WTC11 (cell line): ENCODE measurements around the gene WDHD1. TPM values are rescaled to one million over a fixed set of nuclear protein-coding genes. Genes with fewer than 3 reads are reported as not detected.
"Not testable (repeated sequence)": the region's sequence is repeated elsewhere in the genome, so short reads cannot be mapped to it uniquely, and the experiment has no call there.

Experiments
- ATAC-seq: fragments of 200-7000 bp; cut with Tn5 transposase; 2 replicates; pipeline ENCODE4 v1.10.0; 2021; ENCODE audit warnings: mild to moderate bottlenecking, moderate library complexity
- CTCF ChIA-PET: fragments of 300-600 bp; sonication (Branson Sonifier 250); formaldehyde crosslinking; loops from one replicate; lab custom pipeline; 2021; ENCODE audit warnings: antibody characterized with exemption; lab: Charles Lee
- POLR2A ChIA-PET: fragments of 350-600 bp; sonication (Branson Sonifier 250); formaldehyde crosslinking; loops from one replicate; lab custom pipeline; 2021; ENCODE audit warnings: antibody characterized with exemption; lab: Charles Lee
- DNase-seq: peaks from one replicate; pipeline ENCODE4 v3.0.0; 2021; ENCODE audit warnings: low spot score
- H3K27ac Mint-ChIP-seq: 2 replicates; pipeline ENCODE4 v1.8.0; 2021; ENCODE audit warnings: mixed read lengths
- H3K27me3 Mint-ChIP-seq: 2 replicates; pipeline ENCODE4 v1.8.0; 2021; ENCODE audit warnings: low read depth, mild to moderate bottlenecking, moderate library complexity, mixed read lengths
- H3K36me3 Mint-ChIP-seq: 2 replicates; pipeline ENCODE4 v1.8.0; 2021; ENCODE audit warnings: mixed read lengths
- H3K4me1 Mint-ChIP-seq: 2 replicates; pipeline ENCODE4 v1.8.0; 2022; ENCODE audit warnings: mixed read lengths
- H3K4me3 Mint-ChIP-seq: 2 replicates; pipeline ENCODE4 v1.8.0; 2021; ENCODE audit warnings: mild to moderate bottlenecking, moderate library complexity, mixed read lengths
- H3K9me3 Mint-ChIP-seq: 2 replicates; pipeline ENCODE4 v1.8.0; 2021; ENCODE audit warnings: mixed read lengths
- CBFB ChIP-seq: sonication (generic); formaldehyde crosslinking; IDR thresholded peaks from 2 replicates; pipeline ENCODE4 v1.8.1; 2022; ENCODE audit warnings: mild to moderate bottlenecking, low read depth, missing genetic modification reagents
- GRHL2 ChIP-seq: fragments of 250-450 bp; sonication (Bioruptor Pico); IDR thresholded peaks from 2 replicates; pipeline ENCODE4 v1.8.0; 2022; ENCODE audit warnings: mild to moderate bottlenecking, moderate library complexity; ENCODE audit not compliant: insufficient replicate concordance, severe bottlenecking
- HMGA2 ChIP-seq: fragments of 250-450 bp; sonication (Bioruptor Pico); IDR thresholded peaks from 2 replicates; pipeline ENCODE4 v1.4.0; 2021; ENCODE audit warnings: mild to moderate bottlenecking, moderate library complexity
- JUN ChIP-seq: sonication (generic); formaldehyde crosslinking; IDR thresholded peaks from 2 replicates; pipeline ENCODE4 v1.8.0; 2023; ENCODE audit warnings: mild to moderate bottlenecking, missing genetic modification reagents
- KAT7 ChIP-seq: sonication (generic); formaldehyde crosslinking; IDR thresholded peaks from 2 replicates; pipeline ENCODE4 v1.8.1; 2023; ENCODE audit warnings: missing genetic modification reagents, mild to moderate bottlenecking, borderline replicate concordance
- NFATC4 ChIP-seq: fragments of 250-450 bp; sonication (Bioruptor Pico); IDR thresholded peaks from 2 replicates; pipeline ENCODE4 v1.9.0; 2021; ENCODE audit warnings: mild to moderate bottlenecking
- NFYB ChIP-seq: sonication (generic); formaldehyde crosslinking; conservative IDR thresholded peaks from 2 replicates; pipeline ENCODE4 v1.8.0; 2022; ENCODE audit warnings: low read depth, missing genetic modification reagents
- NR3C1 ChIP-seq: sonication (generic); formaldehyde crosslinking; conservative IDR thresholded peaks from 2 replicates; pipeline ENCODE4 v1.8.1; 2023; ENCODE audit warnings: low read depth, mild to moderate bottlenecking, missing genetic modification reagents
- PRRX2 ChIP-seq: fragments of 250-450 bp; sonication (Bioruptor Pico); IDR thresholded peaks from 2 replicates; pipeline ENCODE4 v1.8.0; 2021; ENCODE audit warnings: mild to moderate bottlenecking
- RELA ChIP-seq: sonication (generic); formaldehyde crosslinking; IDR thresholded peaks from 2 replicates; pipeline ENCODE4 v1.8.1; 2022; ENCODE audit warnings: missing genetic modification reagents, mild to moderate bottlenecking, borderline replicate concordance
- ZNF121 ChIP-seq: sonication (generic); formaldehyde crosslinking; IDR thresholded peaks from 2 replicates; pipeline ENCODE4 v1.8.0; 2023; ENCODE audit warnings: missing genetic modification reagents
- ZNF219 ChIP-seq: sonication (generic); formaldehyde crosslinking; IDR thresholded peaks from 2 replicates; pipeline ENCODE4 v1.8.0; 2023; ENCODE audit warnings: missing genetic modification reagents, mild to moderate bottlenecking, borderline replicate concordance
- ZNF232 ChIP-seq: sonication (generic); formaldehyde crosslinking; IDR thresholded peaks from 2 replicates; pipeline ENCODE4 v1.8.0; 2022; ENCODE audit warnings: mild to moderate bottlenecking, missing genetic modification reagents
- total RNA-seq: library from RNA; stranded (reverse); gene quantifications from 3 replicates; pipeline ENCODE4 v1.2.3, GENCODE V29; 2021
- TF ChIP-seq, protein P1 (sequence below): sonication (generic); formaldehyde crosslinking; IDR thresholded peaks from 2 replicates; pipeline ENCODE4 v1.8.1; 2022; ENCODE audit warnings: missing genetic modification reagents, borderline replicate concordance
- TF ChIP-seq, protein P2 (sequence below): sonication (generic); formaldehyde crosslinking; IDR thresholded peaks from 2 replicates; pipeline ENCODE4 v1.8.1; 2023; ENCODE audit warnings: mild to moderate bottlenecking, missing genetic modification reagents, moderate library complexity
- TF ChIP-seq, protein P3 (sequence below): fragments of 250-450 bp; sonication (Bioruptor Pico); IDR thresholded peaks from 2 replicates; pipeline ENCODE4 v1.8.0; 2021; ENCODE audit warnings: mild to moderate bottlenecking
- TF ChIP-seq, protein P4 (sequence below): fragments of 250-450 bp; sonication (Bioruptor Pico); IDR thresholded peaks from 2 replicates; pipeline ENCODE4 v2.1.2; 2022; ENCODE audit warnings: mild to moderate bottlenecking, moderate library complexity

The WDHD1 gene
- total RNA-seq, 1 experiment from 2014 or later, result 76.1 TPM

DNA sequence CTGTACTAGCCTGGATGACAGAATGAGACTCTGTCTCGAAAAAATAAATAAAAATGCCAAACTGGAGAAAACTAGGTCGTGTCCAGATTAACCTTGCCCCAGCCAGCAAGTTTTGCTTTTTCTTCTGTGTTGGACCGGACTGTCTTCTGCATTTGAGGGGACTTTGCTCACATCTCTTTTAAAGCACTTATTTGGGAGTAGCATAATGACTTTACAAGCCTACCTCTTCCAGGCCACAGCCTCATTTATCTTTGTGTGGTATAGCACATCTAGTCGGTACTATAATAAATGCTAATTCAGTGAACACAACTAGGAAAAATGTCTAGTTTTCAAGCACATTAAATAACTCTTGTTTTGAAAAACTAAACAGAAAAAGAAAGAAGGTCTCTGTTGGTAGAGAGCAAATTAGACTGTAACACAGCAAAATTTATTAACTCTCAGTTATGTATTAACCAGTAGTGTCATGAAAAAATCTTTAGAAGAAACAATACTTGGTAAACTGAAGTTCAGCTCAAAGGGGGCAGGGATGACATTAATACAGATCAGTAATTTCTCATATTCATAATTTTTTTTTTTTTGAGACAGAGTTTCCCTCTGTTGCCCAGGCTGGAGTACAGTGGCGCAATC is 52.0 kb downstream of the WDHD1 start (continued):
- TF ChIP-seq, protein P1, sequence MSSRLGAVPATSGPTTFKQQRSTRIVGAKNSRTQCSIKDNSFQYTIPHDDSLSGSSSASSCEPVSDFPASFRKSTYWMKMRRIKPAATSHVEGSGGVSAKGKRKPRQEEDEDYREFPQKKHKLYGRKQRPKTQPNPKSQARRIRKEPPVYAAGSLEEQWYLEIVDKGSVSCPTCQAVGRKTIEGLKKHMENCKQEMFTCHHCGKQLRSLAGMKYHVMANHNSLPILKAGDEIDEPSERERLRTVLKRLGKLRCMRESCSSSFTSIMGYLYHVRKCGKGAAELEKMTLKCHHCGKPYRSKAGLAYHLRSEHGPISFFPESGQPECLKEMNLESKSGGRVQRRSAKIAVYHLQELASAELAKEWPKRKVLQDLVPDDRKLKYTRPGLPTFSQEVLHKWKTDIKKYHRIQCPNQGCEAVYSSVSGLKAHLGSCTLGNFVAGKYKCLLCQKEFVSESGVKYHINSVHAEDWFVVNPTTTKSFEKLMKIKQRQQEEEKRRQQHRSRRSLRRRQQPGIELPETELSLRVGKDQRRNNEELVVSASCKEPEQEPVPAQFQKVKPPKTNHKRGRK (CRISPR knock-in tag), result no peak
- no peak for TF ChIP-seq JUN (CRISPR knock-in tag)
- no peak for TF ChIP-seq GRHL2 (CRISPR knock-in tag)
- no peak for TF ChIP-seq KAT7 (CRISPR knock-in tag)
- no peak for TF ChIP-seq RELA

DNA sequence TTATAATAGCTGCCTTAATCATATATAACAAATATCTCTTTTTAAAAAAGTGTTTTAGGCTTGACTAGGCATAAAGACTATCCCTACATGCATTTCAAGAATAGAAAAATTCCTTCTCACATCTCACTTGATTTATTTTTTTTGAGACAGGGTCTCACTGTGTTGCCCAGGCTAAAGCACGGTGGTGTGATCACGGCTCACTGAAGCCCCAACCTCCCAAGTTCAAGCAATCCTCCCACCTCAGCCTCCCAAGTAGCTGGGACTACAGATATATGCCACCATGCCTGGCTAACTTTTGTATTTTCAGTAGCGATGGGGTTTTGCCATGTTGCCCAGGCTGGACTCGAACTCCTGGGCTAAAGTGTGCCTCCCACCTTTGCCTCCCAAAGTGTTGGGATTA is 59.4 kb downstream of the WDHD1 start:
- no peak overlapping the region for H3K4me3 Mint-ChIP-seq
- no peak for ATAC-seq
- peaks cover 7% of the 10 kb centered on the region; the same call in 1 of the 2 replicates for H3K9me3 Mint-ChIP-seq
- CTCF ChIA-PET, result no interaction called here
- H3K27me3 Mint-ChIP-seq, result no peaks in the 10 kb centered on the region
- H3K27ac Mint-ChIP-seq, result no peak overlapping the region
- TF ChIP-seq ZNF121, result peak; percentile 88
- TF ChIP-seq NFATC4 (CRISPR knock-in tag), result no peak
- TF ChIP-seq, all 79 proteins: peak for 1
- Mint-ChIP-seq H3K4me1 (no peaks in the 10 kb centered on the region), H3K36me3 (peaks cover 65% of the 10 kb centered on the region)
- POLR2A ChIA-PET, result no interaction called here
- DNase-seq, result no peak

DNA sequence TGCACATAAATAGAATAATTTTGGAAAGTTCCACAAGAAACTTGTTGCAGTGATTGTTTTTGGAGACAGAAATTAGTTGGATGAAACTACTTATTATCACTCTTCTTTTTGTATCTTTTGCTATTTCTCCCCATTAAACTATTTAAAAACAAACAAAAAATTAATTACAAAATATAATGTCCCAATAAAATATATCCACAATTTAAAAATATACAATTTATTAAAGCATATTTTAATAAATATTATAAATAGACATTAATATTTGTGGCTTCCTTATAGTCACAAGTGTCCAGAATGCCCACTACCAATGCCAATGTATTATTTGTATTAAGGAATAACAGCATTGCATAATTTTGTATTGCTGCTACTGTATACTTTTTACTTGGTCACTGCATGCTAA is 71.8 kb downstream of the WDHD1 start:
- Mint-ChIP-seq H3K36me3 (peaks cover 78% of the 10 kb centered on the region), H3K27me3 (no peaks in the 10 kb centered on the region), H3K4me1 (no peaks in the 10 kb centered on the region), H3K9me3 (peaks cover under 1% of the 10 kb centered on the region), H3K4me3 (no peak overlapping the region), H3K27ac (no peak overlapping the region)
- CTCF ChIA-PET, result no interaction called here
- DNase-seq, result no peak
- TF ChIP-seq, protein P2, sequence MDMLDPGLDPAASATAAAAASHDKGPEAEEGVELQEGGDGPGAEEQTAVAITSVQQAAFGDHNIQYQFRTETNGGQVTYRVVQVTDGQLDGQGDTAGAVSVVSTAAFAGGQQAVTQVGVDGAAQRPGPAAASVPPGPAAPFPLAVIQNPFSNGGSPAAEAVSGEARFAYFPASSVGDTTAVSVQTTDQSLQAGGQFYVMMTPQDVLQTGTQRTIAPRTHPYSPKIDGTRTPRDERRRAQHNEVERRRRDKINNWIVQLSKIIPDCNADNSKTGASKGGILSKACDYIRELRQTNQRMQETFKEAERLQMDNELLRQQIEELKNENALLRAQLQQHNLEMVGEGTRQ (CRISPR knock-in tag), result no peak
- TF ChIP-seq HMGA2, result peak; percentile 91
- no peak for TF ChIP-seq NFYB
- ATAC-seq, result no peak
- POLR2A ChIA-PET, result no interaction called here

DNA sequence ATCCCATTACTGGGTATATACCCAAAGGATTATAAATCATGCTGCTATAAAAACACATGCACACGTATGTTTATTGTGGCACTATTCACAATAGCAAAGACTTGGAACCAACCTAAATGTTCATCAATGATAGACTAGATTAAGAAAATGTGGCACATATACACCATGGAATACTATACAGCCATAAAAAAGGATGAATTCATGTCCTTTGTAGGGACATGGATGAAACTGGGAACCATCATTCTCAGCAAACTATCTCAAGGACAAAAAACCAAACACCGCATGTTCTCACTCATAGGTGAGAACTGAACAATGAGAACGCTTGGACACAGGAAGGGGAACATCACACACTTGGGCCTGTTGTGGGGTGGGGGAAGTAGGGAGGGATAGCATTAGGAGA is 73.3 kb downstream of the WDHD1 start:
- H3K27ac Mint-ChIP-seq, H3K27me3 Mint-ChIP-seq, H3K4me1 Mint-ChIP-seq, POLR2A ChIA-PET, DNase-seq, ATAC-seq, H3K4me3 Mint-ChIP-seq: not testable (repeated sequence)
- CTCF ChIA-PET, result interaction anchor here (1.4 kb wide), 1 partner anchor 98 kb away, joined by 3 read pairs; the partner anchor contains the start of gene MAPK1IP1L
- peaks cover 15% of the 10 kb centered on the region for H3K9me3 Mint-ChIP-seq
- H3K36me3 Mint-ChIP-seq, result peaks cover 84% of the 10 kb centered on the region

DNA sequence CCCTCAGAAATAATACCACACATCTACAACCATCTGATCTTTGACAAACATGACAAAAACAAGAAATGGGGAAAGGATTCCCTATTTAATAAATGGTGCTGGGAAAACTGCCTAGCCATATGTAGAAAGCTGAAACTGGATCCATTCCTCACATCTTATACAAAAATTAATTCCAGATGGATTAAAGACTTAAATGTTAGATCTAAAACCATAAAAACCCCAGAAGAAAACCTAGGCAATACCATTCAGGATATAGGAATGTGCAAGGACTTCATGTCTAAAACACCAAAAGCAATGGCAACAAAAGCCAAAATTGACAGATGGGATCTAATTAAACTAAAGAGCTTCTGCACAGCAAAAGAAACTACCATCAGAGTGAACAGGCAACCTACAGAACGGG is 74.1 kb downstream of the WDHD1 start:
- H3K27me3 Mint-ChIP-seq, DNase-seq, CTCF ChIA-PET, POLR2A ChIA-PET, H3K4me1 Mint-ChIP-seq, H3K27ac Mint-ChIP-seq, ATAC-seq, H3K4me3 Mint-ChIP-seq: not testable (repeated sequence)
- peaks cover 15% of the 10 kb centered on the region for H3K9me3 Mint-ChIP-seq
- H3K36me3 Mint-ChIP-seq, result peaks cover 85% of the 10 kb centered on the region

DNA sequence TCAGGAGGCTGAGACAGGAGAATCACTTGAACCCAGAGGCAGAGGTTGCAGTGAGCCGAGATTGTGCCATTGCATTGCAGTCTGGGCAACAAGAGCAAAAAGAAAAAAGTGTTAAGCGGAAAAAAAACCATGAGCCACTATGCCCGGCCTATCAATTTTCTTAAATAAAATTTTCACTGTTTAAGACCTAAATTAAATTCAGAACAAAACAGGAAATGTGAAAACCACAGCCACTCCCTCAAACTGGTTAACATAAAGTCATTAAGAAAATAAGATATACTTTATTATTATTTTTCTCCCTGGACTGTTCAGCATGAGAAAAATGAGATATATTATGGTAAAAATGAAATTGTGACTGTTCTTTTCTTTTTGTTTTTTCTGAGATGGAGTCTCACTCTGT is 79.7 kb downstream of the WDHD1 start:
- no peak for DNase-seq
- Mint-ChIP-seq H3K36me3 (peaks cover 74% of the 10 kb centered on the region), H3K9me3 (peaks cover 15% of the 10 kb centered on the region), H3K4me3 (no peak overlapping the region), H3K27ac (no peak overlapping the region), H3K27me3 (no peaks in the 10 kb centered on the region; the same call in 1 of the 2 replicates), H3K4me1 (peaks cover 17% of the 10 kb centered on the region)
- ChIA-PET POLR2A (no interaction called here), CTCF (no interaction called here)
- ATAC-seq, result no peak
- TF ChIP-seq, protein P3, sequence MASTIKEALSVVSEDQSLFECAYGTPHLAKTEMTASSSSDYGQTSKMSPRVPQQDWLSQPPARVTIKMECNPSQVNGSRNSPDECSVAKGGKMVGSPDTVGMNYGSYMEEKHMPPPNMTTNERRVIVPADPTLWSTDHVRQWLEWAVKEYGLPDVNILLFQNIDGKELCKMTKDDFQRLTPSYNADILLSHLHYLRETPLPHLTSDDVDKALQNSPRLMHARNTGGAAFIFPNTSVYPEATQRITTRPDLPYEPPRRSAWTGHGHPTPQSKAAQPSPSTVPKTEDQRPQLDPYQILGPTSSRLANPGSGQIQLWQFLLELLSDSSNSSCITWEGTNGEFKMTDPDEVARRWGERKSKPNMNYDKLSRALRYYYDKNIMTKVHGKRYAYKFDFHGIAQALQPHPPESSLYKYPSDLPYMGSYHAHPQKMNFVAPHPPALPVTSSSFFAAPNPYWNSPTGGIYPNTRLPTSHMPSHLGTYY (CRISPR knock-in tag), result no peak
- no peak for TF ChIP-seq ZNF219 (CRISPR knock-in tag)
- TF ChIP-seq PRRX2 (CRISPR knock-in tag), result no peak
- TF ChIP-seq NR3C1 (CRISPR knock-in tag), result no peak
- TF ChIP-seq, protein P4, sequence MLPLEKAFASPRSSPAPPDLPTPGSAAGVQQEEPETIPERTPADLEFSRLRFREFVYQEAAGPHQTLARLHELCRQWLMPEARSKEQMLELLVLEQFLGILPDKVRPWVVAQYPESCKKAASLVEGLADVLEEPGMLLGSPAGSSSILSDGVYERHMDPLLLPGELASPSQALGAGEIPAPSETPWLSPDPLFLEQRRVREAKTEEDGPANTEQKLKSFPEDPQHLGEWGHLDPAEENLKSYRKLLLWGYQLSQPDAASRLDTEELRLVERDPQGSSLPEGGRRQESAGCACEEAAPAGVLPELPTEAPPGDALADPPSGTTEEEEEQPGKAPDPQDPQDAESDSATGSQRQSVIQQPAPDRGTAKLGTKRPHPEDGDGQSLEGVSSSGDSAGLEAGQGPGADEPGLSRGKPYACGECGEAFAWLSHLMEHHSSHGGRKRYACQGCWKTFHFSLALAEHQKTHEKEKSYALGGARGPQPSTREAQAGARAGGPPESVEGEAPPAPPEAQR (CRISPR knock-in tag), result no peak
- TF ChIP-seq CBFB (CRISPR knock-in tag), result no peak
- TF ChIP-seq ZNF232 (CRISPR knock-in tag), result no peak
